G401.6 (cell line): ENCODE results near the gene ADAMTS17.

Experiments used
- FAIRE-seq: peaks from 2 replicates; lab custom pipeline; 2012; peaks lifted over from hg19 to GRCh38; lab: Jason Lieb, UNC

ADAMTS17 gene

DNA sequence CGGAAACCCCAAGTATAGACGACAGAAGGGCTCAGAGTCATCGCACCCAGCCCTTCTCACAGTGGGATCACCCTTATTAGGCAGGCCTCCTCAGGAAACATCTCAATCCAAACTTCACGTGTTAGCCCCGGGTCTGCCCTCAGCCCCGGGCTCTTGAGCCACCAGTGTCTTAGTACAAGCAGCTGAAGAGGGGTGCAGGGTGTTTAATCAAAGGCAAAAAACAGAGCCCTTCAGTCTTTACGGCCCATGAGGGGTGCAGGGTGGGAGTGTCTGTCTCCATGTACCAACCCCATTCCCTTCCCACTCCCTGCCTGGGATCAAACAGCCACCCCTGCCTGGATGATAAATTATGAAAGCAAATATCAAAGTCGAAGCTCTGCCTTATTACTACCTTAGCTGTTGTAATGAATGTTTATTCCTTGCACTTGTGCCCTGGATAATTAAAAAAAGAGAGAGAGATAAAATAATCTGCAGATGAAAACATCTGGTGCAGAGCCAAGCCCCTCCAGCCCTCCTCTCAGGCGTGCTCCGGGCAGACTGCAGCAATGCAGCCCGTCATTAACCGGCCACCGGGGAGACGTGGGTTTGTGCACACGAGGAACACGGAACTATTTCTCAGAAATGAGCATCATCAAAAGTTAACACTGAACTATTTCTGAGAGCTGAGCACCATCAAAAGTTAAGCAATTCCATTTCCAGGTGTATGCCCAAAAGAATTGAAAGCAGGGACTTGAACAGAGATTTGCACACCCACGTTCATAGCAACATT, 64.5 kb downstream of the ADAMTS17 start:
- no peak for FAIRE-seq

- no peak for FAIRE-seq
Observed at GRCh38 chr15:100276506-100276905, 65.3 kb downstream of the ADAMTS17 start.

GRCh38 chr15:100275641-100276040, 66.1 kb downstream of the ADAMTS17 start:
- FAIRE-seq: no peak

DNA sequence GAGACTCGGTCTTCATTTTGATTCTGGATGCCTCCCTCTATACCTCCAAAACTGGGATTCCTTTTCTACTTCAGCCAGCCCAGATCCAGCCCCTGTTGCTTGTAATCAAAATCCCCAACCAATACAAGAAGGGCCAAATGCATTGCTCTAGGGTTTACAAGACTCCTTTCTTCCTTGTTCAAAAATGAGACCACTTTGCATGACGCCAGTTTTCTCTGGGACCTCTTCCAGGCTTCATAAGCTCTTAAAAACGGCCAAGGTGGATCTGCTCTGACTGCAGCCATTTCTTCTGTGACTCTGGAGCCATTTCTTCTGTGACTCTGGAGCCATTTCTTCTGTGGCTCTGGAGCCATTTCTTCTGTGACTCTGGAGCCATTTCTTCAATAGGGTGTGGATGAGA, 71.9 kb downstream of the ADAMTS17 start:
- no peak for FAIRE-seq

DNA sequence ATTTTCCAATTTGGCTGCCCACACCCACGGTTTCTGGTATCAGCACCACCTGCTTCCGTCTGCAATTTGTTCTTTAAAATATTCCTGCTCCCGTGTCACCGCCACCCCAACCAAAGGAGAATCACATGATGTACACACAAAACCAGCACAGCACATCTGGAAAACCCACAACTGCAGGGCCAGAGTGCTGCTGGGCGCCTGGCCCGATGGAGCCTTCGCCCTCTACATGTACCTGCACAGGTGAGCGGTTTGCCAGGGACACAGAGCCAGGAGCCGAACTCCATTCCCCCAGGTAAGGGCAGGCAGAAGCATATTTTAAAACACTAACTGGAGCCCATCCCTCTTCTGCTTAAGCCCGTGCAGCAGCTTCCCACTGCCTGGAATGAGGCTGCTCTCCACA, 75.6 kb downstream of the ADAMTS17 start:
- no peak for FAIRE-seq

DNA sequence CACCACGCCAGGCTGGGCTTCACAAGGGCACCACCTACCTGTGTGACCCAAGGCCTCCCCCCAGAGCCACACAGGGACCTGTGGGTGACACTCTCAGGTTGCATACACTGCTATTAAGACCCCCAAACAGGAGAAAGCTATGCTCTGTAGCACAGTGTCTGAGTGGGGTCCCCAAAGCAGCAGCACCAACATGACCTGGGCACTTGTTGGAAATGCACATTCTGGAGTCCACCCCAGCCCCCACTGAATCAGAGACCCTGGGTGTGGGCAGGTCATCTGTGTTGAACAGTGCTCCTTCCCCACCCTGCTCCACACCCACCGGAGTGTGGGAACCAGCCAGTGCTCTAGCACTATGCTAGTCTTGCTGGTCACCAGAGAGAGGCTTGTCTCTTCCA, 76.1 kb downstream of the ADAMTS17 start:
- FAIRE-seq: no peak

GRCh38 chr15:100264994-100265640, 76.7 kb downstream of the ADAMTS17 start:
- FAIRE-seq: no peak

GRCh38 chr15:100263721-100264455, 77.9 kb downstream of the ADAMTS17 start:
- FAIRE-seq: no peak

DNA sequence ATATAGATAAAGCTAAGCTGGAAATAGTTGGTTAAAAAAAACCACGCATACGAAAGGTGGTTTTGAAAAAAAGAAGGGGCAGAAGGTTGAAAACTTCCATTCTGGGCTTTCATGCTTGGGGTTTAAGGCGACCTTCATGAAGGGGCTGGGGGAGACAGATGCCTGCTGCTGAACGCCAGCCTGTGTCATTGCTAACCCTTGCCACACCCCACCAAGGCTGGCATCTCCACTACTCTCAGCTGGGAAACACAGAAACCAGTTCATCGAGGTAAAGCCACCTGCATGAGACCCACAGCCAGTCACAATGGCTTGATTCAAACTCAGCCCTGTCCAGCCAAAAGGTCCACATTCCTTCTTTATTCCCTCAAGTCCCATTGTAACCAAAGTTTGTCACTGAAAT, 78.7 kb downstream of the ADAMTS17 start:
- no peak for FAIRE-seq

GRCh38 chr15:100261302-100262240, 80.2 kb downstream of the ADAMTS17 start:
- no peak for FAIRE-seq

DNA sequence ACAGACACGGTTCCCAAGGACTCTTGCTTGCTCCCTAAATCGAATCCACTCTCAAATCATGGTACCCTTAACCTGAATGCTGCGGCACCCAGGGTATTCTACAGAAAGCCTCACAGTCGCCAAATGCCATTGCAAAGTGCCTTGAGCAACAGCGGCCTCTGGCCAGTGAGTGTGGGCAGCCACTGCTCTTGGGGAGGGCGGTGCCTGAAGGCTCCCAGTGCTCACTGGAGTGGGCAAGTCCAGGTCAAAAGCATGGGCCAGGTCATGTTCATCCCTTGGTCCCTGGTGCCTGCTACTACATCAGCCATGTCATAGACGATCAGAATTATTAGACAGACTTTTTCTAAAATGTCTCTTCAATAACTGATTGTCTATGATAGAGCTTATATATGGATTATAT, 82.5 kb downstream of the ADAMTS17 start:
- no peak for FAIRE-seq

- FAIRE-seq: no peak
Observed at GRCh38 chr15:100256970-100257650, 84.7 kb downstream of the ADAMTS17 start.

GRCh38 chr15:100256101-100256969, 85.4 kb downstream of the ADAMTS17 start:
- FAIRE-seq: no peak

DNA sequence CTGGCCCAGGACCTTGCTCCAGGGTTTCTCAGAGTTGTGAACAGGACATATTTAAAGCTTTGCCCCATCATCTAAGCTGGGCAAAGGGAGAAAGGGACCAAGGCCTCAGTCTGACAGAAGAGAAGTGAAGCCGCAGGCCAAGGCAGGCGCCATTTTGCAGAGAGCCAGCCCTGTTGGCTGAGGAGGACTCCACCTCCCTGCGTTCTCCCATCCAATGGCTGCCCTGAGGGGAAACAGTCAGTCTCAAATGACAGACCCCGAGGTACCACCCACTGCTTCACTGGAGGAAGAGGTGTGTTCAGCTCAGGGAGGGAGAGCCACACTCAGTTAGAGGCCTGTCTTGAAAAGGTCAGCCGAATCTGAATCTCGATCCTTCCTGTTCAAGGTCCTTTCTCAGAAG, 86.1 kb downstream of the ADAMTS17 start:
- no peak for FAIRE-seq

- FAIRE-seq: no peak
Observed at GRCh38 chr15:100254691-100255090, 87.1 kb downstream of the ADAMTS17 start.

DNA sequence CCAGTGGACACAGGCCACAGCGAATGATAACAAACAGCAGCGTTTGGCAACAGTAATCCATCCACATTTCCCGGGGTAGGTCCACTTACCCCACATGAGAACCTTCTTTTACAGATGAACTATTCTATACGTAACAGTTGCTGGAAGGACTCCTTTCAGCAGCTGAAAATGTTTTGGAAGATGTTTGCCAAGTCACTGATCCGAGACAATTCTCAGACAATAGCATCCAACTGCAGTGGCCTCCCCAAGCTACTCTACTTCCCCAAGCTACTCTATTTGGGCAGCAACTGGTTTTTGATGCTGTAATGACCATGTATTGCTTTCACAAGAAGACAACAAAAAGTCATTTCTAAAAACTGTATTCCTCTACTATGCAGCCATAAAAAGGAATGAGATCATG, 87.5 kb downstream of the ADAMTS17 start:
- no peak for FAIRE-seq

DNA sequence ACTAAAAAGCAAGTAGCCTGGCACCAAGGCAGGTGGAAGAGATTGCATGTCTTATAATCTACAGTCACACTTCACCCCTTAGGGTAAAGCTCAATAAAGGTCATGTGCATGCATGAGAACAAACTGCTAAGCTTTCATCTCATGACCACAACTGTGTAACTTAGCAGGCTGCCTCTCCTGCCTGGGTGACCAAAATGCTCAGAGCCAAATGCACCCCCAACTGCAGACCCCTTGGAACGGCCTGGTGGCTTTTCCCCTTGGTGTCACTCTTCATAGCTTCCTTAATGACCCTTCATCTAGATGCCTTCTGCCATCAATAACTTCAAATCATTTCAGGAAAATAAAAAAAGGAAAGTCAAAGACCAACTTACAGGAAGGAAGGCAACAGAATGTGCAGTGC, 88.1 kb downstream of the ADAMTS17 start:
- no peak for FAIRE-seq

DNA sequence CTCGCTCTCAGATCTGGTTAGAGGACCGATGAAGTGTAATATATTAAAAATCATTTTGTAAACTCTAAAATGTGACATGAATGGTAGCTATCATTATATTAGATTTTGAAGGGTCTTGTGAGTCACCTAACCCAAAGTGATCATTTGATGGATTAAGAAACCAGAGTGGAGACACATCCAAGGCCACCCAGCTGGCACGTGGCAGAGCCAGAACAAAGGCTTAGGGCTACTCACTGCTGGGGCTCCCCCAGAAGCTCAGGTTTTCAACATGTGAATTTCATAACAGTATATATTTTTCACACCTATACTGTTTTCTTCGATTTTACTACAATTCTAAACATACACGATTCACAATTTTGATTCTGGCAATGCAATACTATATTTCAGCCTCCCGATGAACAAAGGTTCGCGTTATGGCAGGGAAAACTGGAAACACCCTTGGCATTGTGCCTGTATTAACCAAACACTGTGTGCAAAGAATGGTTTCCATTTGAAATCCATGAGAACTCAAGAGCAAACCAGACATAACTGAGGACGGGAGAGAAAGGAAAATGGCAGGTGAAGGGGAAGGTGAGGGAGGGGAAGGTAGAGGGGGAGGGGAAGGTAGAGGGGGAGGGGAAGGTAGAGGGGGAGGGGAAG, 88.9 kb downstream of the ADAMTS17 start:
- FAIRE-seq: no peak

- FAIRE-seq: no peak
Observed at GRCh38 chr15:100252359-100252758, 89.4 kb downstream of the ADAMTS17 start.

DNA sequence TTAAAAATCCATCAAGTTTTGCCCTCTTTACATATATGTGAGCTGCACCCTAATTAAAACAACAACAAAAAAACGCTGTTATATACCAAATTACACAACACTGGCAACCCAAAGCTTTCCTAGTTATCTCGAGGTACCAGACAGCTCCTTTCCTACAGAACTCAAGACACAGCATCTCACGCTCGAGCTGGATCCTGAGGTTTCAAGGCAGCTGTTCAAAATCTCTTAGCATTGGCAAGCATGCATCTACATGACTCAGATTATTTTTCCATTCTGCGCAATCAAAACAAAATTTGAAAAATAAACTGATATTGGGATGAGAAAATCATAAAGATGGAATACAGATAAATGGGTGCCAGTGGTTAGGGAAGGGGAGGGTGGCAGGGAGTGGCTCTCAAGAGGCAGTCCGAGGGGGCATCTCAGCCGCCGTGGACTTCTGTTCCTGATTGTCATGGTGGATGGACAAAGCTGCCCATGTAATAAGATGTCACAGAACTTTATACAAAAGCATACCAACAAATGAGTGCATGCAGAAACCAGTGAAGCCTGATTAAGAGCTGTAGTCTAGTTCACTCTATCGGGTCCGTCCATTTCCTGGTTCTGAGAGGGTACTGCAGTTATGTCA, 91.5 kb downstream of the ADAMTS17 start:
- FAIRE-seq: no peak
